HepG2 (cell line): ENCODE measurements around the gene OR1J1.

ENCODE experiments used
- ATF3 ChIP-seq: sonication (generic); formaldehyde crosslinking; IDR thresholded peaks from 2 replicates; pipeline ENCODE4 v1.4.0; 2020; ENCODE audit warnings: missing genetic modification reagents
- CTCF ChIP-seq: sonication (generic); formaldehyde crosslinking; IDR thresholded peaks from 2 replicates; pipeline ENCODE4 v1.5.0; 2020; ENCODE audit warnings: mild to moderate bottlenecking, missing genetic modification reagents, moderate library complexity
- ETV6 ChIP-seq: sonication (generic); formaldehyde crosslinking; conservative IDR thresholded peaks from 2 replicates; pipeline ENCODE4 v1.4.0; 2020; ENCODE audit warnings: missing genetic modification reagents
- HMG20B ChIP-seq: conservative IDR thresholded peaks from 2 replicates; pipeline ENCODE4 v1.6.1; 2016; ENCODE audit warnings: missing genetic modification reagents, missing compliant biosample characterization
- KDM5A ChIP-seq: fragments of 200-600 bp; sonication (generic); IDR thresholded peaks from 2 replicates; pipeline ENCODE4 v1.7.0; 2018; ENCODE audit warnings: antibody characterized with exemption, mild to moderate bottlenecking, low read length, borderline replicate concordance
- MAX ChIP-seq: IDR thresholded peaks from 2 replicates; pipeline ENCODE4 v1.6.1; 2012; ENCODE audit warnings: inconsistent platforms
- MYC ChIP-seq: sonication (generic); formaldehyde crosslinking; IDR thresholded peaks from 2 replicates; pipeline ENCODE4 v1.9.0; 2021; ENCODE audit warnings: missing genetic modification reagents, borderline replicate concordance
- NR2C2 ChIP-seq: sonication (generic); formaldehyde crosslinking; IDR thresholded peaks from 2 replicates; pipeline ENCODE4 v1.4.0; 2020; ENCODE audit warnings: missing genetic modification reagents, mild to moderate bottlenecking, moderate library complexity, borderline replicate concordance
- RAD21 ChIP-seq: fragments of 450-650 bp; formaldehyde crosslinking; IDR thresholded peaks from 2 replicates; pipeline ENCODE4 v1.5.0; 2020; ENCODE audit warnings: mild to moderate bottlenecking
- ZEB1 ChIP-seq: IDR thresholded peaks from 2 replicates; pipeline ENCODE4 v1.6.1; 2012; ENCODE audit warnings: mild to moderate bottlenecking, low read depth, inconsistent platforms; ENCODE audit not compliant: insufficient replicate concordance
- ZFP41 ChIP-seq: sonication (generic); formaldehyde crosslinking; IDR thresholded peaks from 2 replicates; pipeline ENCODE4 v1.4.0; 2020; ENCODE audit warnings: mild to moderate bottlenecking, missing genetic modification reagents, borderline replicate concordance
- ZFP62 ChIP-seq: sonication (generic); formaldehyde crosslinking; IDR thresholded peaks from 2 replicates; pipeline ENCODE4 v1.4.0; 2020; ENCODE audit warnings: missing genetic modification reagents
- ZNF10 ChIP-seq: sonication (generic); formaldehyde crosslinking; IDR thresholded peaks from 2 replicates; pipeline ENCODE4 v1.4.0; 2020; ENCODE audit warnings: mild to moderate bottlenecking, low read depth, missing genetic modification reagents, borderline replicate concordance

GRCh38 chr9:122475717-122476116 is 2.0 kb downstream of the OR1J1 start:
- TF ChIP-seq ZFP62 (CRISPR knock-in tag) (no peak), CTCF (no peak), MAX (no peak), NR2C2 (CRISPR knock-in tag) (no peak), KDM5A (no peak), MYC (no peak), ZFP41 (CRISPR knock-in tag) (no peak), HMG20B (CRISPR knock-in tag) (no peak), ATF3 (CRISPR knock-in tag) (no peak), RAD21 (CRISPR knock-in tag) (no peak), ZEB1 (no peak), ETV6 (CRISPR knock-in tag) (no peak), ZNF10 (CRISPR knock-in tag) (no peak)
